ENCODE results near the gene LARP1. TPM values are rescaled to one million over a fixed set of nuclear protein-coding genes. Genes with fewer than 3 reads are reported as not detected.

LARP1 gene
- total RNA-seq, 1 donor from 2014 or later: 240 TPM

DNA sequence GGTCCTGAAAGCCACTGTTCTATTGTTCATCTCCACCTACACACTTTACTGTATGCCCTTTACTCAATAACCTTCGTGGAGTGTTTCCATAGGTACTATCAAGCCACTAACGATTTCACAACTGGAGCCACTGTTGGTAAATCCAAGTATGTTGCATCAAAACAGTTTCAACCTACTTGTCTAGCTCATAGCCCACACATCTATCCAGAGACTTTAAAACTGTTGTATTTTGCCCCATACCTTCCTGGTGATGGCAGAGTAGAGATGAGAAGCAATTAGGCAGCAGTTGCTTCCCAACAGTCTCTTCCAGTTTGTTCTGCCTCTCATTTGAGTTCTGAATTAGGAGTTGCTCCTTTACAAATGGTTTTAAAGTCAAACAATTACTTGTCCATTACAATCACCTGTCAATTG is 94.6 kb downstream of the LARP1 start:
- intact Hi-C loops (cut with micrococcal nuclease): no loop called here

GRCh38 chr5:154850255-154851062 is 95.3 kb downstream of the LARP1 start, which contains the start of gene FAXDC2:
Gene FAXDC2, minus strand, starts transcription at chr5:154850603. Its CDS starts 12,425 bp downstream, at chr5:154838178.
- intact Hi-C loops (cut with micrococcal nuclease): no loop called here

GRCh38 chr5:154851351-154851750 is 96.2 kb downstream of the LARP1 start:
- intact Hi-C loops (cut with micrococcal nuclease): no loop called here

DNA sequence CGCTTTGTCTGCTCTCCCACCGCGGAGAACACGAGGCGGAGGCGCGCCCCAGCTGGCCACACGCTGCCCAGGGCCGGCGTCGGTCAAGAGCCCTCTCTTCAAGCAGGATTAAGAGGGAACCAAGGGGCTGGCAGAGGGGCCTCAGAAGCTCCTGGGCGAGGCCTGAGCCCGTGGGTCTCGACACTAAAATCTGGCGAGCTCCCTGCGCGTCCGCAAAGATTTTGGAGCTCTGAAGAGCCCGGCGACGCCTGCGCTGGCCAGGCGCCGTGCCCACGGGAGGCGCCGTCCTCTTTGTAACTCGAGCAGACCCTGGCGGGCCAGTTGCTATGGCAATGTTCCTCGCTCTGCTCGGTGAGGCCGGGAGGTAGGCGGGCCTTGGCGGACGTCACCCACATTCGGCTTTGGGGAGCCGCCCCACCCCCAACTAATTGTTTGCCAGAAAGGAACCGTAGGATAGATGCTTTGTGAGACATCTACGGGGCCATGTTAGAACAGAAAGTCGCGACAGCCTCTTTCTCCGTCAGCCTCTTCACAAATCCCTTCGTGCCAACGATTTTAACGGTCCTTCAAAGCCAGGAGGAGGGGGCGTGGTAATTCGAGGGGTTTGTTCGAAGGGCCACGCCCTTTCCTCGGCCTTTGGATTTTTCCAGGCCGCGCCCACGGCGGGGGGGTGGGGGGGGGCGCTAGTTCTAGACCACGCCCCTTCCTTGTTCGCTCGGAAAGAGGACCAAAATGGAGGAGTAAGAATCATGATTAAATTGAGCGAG is 102.5 kb downstream of the LARP1 start:
- intact Hi-C loops (cut with micrococcal nuclease): loop anchor here (1.0 to 5.0 kb wide), 9 partner anchors 45 to 819 kb away; partner anchors contain the start of genes FAM114A2, GALNT10, GEMIN5 and LARP1

DNA sequence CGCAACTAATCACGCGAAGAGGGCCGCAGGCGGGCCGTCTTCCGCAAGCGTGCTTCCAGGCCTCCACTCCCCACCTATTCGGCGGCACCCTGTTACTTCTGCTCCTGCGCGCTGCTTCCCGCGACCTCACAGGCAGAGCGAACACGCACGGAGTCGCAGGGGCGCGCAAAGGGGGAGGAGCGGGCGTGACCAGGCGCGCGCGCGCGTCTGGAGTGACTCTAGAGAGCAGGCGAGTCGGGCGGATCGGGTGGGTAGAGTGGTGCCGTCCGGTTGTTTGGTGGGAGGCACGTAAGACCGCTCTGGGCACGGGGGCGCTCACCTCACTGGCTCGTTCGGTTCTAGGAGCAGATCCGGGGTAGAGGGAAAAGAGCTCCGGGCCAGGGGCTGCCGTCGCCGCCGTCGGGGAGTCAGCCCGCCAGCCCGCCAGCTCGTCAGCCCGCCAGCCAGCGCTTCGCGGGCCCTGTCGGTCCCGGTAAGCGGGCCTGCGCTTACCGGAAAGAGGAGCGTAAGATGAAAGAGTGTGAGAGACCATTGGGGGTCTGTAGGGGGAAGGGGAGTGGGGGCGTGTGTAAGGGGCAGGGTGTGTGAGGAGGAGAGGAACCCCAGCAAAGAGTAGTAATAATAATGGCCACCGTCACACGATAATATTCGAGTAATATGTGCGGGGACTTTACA is 103.3 kb downstream of the LARP1 start, which contains the start of gene CNOT8:
Gene CNOT8 (plus strand): TSS at position 331 of the 675 bp plus-strand sequence. CDS start 4,652 bp downstream, outside the sequence.
- intact Hi-C loops (cut with micrococcal nuclease): loop anchor here (1.0 to 5.0 kb wide), 9 partner anchors 46 to 820 kb away; partner anchors contain the start of genes FAM114A2, GALNT10, GEMIN5 and LARP1

- intact Hi-C loops (cut with micrococcal nuclease): loop anchor here (1.0 to 5.0 kb wide), 10 partner anchors 30 to 821 kb away; partner anchors contain the start of genes FAM114A2, GALNT10, GEMIN5 and LARP1
Measured at GRCh38 chr5:154858972-154859871, 104.0 kb downstream of the LARP1 start.

DNA sequence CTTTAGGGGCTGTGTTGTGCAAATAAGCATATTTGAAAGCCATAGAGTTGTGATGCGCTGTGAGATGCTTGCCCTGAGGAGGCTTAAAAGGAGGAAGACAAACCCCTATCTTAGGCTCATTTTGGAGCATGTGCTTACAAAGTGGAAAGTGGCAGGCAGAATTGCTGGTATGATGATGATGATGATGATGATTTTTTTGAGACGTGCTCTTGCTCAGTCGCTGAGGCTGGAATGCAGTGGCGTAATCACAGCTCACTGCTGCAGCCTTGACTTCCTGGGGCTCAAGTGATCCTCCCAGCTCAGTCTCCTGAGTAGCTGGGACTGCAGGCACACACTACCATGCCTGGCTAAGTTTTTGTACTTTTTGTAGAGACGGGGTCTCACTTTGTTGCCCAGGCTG is 104.9 kb downstream of the LARP1 start:
- intact Hi-C loops (cut with micrococcal nuclease): no loop called here

DNA sequence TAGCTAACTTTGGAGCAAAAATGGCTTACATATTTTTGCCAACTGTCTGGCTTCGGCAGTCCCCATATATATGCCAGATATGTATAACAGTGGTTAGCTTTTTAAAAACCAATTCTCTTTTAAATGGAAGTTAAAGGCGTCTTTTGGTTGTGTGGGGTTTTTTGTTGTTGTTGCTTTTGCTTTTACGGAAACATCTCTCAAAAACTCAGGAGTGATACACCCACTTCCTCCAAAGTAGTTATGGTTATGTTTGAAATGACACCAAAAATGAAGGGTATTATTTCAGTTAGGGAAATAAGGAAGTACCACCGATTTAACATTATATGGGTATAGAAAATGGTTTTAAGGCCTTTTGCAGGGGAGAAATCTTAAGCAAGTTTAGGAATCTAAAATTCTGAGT is 105.6 kb downstream of the LARP1 start:
- intact Hi-C loops (cut with micrococcal nuclease): no loop called here

DNA sequence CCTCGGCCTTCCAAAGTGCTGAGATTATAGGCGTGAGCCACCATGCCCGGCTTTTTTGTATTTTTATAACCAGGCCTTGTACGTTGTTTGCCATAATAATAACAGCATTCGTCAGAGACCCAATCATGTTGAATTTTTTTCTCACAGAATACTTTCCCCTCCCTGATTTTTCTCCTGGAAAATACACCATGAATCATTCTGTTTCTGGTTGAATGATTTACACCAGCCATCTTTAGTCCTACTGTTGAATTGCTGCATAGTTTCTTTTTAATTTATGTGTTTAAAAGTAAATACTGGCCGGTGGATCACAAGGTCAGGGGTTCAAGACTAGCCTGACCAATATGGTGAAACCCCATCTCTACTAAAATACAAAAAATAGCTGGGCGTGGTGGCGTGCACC is 106.8 kb downstream of the LARP1 start:
- intact Hi-C loops (cut with micrococcal nuclease): no loop called here

- intact Hi-C loops (cut with micrococcal nuclease): no loop called here
Measured at GRCh38 chr5:154862766-154863165, 107.6 kb downstream of the LARP1 start.

DNA sequence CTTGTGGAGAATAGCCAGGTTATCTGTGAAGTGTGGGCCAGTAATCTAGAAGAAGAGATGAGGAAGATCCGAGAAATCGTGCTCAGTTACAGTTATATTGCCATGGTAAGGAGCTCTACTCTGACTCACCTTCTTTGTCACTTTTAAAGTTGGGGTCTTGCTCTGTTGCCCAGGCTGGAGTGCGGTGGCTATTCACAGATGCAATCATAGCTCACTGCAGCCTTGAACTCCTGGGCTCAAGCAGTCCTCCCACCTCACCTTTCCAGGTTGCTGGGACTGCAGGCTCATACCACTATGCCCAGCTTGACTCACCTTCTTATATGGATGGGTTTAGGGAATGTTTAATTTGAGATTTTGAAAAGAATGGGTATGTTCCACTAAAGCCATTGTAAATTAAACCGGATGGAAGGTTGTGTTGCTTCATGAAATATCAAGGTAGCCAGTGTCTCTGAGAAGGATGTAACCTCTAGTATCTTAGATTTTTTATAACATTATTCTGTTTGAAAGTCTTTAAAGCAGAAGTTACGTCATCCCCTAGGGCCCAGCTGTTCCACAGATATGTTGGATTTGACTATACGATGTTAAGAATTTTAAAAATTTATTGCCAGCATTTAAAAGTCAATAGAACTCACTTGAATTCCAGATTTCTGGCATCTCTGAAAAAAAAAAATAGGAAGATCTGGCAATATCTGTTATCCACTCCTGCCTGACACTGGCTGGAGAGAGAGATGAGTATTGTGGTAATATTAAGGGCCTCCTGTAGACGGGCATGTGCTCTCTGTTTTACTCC is 108.3 kb downstream of the LARP1 start:
- intact Hi-C loops (cut with micrococcal nuclease): no loop called here

- intact Hi-C loops (cut with micrococcal nuclease): no loop called here
Measured at GRCh38 chr5:154865466-154866184, 110.4 kb downstream of the LARP1 start.

DNA sequence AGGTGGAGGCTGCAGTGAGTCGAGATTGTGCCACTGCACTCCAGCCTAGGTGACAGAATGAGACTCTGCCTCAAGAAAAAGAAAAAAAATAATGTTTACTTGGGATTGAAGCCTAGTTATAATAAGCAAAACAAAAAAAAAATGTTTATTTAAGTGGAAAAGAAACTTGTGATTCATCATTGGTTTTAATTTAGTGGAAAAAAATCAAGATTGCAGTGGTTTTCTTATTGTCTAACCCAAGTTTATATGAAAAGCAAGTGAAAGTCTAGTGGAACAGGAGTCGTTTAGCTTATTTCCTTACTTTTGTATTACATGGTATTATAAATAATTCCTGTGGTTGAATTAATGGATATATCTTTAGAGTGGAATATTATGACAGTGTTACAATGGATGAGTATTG is 111.7 kb downstream of the LARP1 start:
- intact Hi-C loops (cut with micrococcal nuclease): no loop called here

Other genes starting within 250 kb of the LARP1 start
- gene FAXDC2, start 95.2 kb downstream of the LARP1 start, total RNA-seq: not detected in 2 replicates
- 73.0 and 82.1 TPM in 2 replicates for gene CNOT8, start 103.2 kb downstream of the LARP1 start, total RNA-seq
- 18.4 and 23.3 TPM in 2 replicates for gene GEMIN5, start 182.8 kb downstream of the LARP1 start, total RNA-seq
- gene MRPL22, start 185.7 kb downstream of the LARP1 start, total RNA-seq: 51.9 and 60.5 TPM in 2 replicates

Data from T-helper 1 cell treated with Interleukin-12 subunit alpha and Interleukin-12 subunit beta and Interleukin-4 antibody, amounts not matched to agents 30 ng/mL and 1 ng/mL, for 36 hours (primary cell).